CD4-positive, alpha-beta T cell treated with Interferon gamma for 1 hour (primary cell): ENCODE results near the gene JAM3.
"Not testable (repeated sequence)": the region's sequence is repeated elsewhere in the genome, so short reads cannot be mapped to it uniquely, and the experiment has no call there.

Source experiments
- DNase-seq: peaks from one replicate; pipeline ENCODE4 v3.0.0-alpha.2; 2020

Gene JAM3

GRCh38 chr11:134151083-134151747 is 82.3 kb downstream of the JAM3 start:
- DNase-seq, result no peak

GRCh38 chr11:134152696-134153095 is 83.8 kb downstream of the JAM3 start:
- DNase-seq, result no peak

- no peak for DNase-seq
These were observed 84.5 kb downstream of the JAM3 start for GRCh38 chr11:134153147-134153905.

GRCh38 chr11:134154441-134154840 is 85.6 kb downstream of the JAM3 start:
- no peak for DNase-seq

GRCh38 chr11:134155456-134155855 is 86.6 kb downstream of the JAM3 start:
- no peak for DNase-seq

- no peak for DNase-seq
These were observed 87.3 kb downstream of the JAM3 start for GRCh38 chr11:134155946-134156865.

- DNase-seq, result no peak
These were observed 88.6 kb downstream of the JAM3 start for GRCh38 chr11:134157451-134157850.

- DNase-seq, result no peak
These were observed 89.2 kb downstream of the JAM3 start for GRCh38 chr11:134158023-134158422.

GRCh38 chr11:134159652-134160051 is 90.8 kb downstream of the JAM3 start:
- DNase-seq, result no peak

- DNase-seq, result no peak
These were observed 95.9 kb downstream of the JAM3 start for GRCh38 chr11:134164490-134165370.

GRCh38 chr11:134170177-134170918 is 101.5 kb downstream of the JAM3 start:
- DNase-seq, result no peak

- DNase-seq, result no peak
These were observed 102.0 kb downstream of the JAM3 start for GRCh38 chr11:134170919-134171281.

- DNase-seq, result no peak
These were observed 103.1 kb downstream of the JAM3 start for GRCh38 chr11:134171951-134172350.

- DNase-seq, result no peak
These were observed 104.4 kb downstream of the JAM3 start for GRCh38 chr11:134173296-134173695.

GRCh38 chr11:134176284-134176683 is 107.4 kb downstream of the JAM3 start:
- no peak for DNase-seq

- no peak for DNase-seq
These were observed 109.3 kb downstream of the JAM3 start for GRCh38 chr11:134178032-134178674.

GRCh38 chr11:134181707-134182106 is 112.8 kb downstream of the JAM3 start:
- DNase-seq, result no peak

GRCh38 chr11:134188092-134188491 is 119.2 kb downstream of the JAM3 start:
- not testable (repeated sequence) for DNase-seq

GRCh38 chr11:134196756-134197155 is 127.9 kb downstream of the JAM3 start:
- no peak for DNase-seq

- no peak for DNase-seq
These were observed 130.7 kb downstream of the JAM3 start for GRCh38 chr11:134199531-134199930.

GRCh38 chr11:134200688-134201087 is 131.8 kb downstream of the JAM3 start:
- no peak for DNase-seq
